HepG2 (cell line): Measurements from ENCODE around the gene TNPO3. TPM values are rescaled to one million over a fixed set of nuclear protein-coding genes. Genes with fewer than 3 reads are reported as not detected.

ENCODE experiments used
- ATAC-seq: fragments of 200-7000 bp; cut with Tn5 transposase; 3 replicates; pipeline ENCODE4 v1.9.1; 2020; ENCODE audit warnings: mild to moderate bottlenecking, moderate library complexity
- BruUV-seq: library from RNA; stranded (reverse); fragments of 400-500 nt; replicated peaks from 2 replicates; lab custom pipeline; 2021; lab: Mats Ljungman, UMichigan
- CTCF ChIA-PET: fragments of 300-600 bp; formaldehyde crosslinking; extraction: SDS; loops from one replicate; lab custom pipeline; 2021; ENCODE audit warnings: low total read pairs, inconsistent platforms, low intra/inter-chr PET ratio; lab: Yijun Ruan, JAX
- POLR2A ChIA-PET: fragments of 350-600 bp; sonication (Branson Sonifier 250); formaldehyde crosslinking; loops from one replicate; lab custom pipeline; 2020; ENCODE audit warnings: antibody characterized with exemption, inconsistent platforms; lab: Yijun Ruan, JAX
- DNase-seq: peaks from one replicate; pipeline ENCODE4 v3.0.0-alpha.2; 2015; ENCODE audit warnings: low spot score
- FAIRE-seq: peaks from 3 replicates; lab custom pipeline; 2011; peaks lifted over from hg19 to GRCh38; lab: Jason Lieb, UNC
- H2AFZ ChIP-seq: one replicate; pipeline ENCODE4 v1.6.1; 2011; ENCODE audit warnings: low read length, inconsistent platforms
- H3K27ac ChIP-seq: fragments of 300-600 bp; 3 replicates; pipeline ENCODE4 v1.8.0; 2011; ENCODE audit warnings: mixed run types, mild to moderate bottlenecking, mixed read lengths, low read length, inconsistent platforms; ENCODE audit not compliant: insufficient read depth; ENCODE audit errors: extremely low read length
- H3K27me3 ChIP-seq, 2 experiments: fragments of 200-600 bp in 1 of 2; 2 replicates in 1 of 2; 3 replicates in 1 of 2; pipeline versions ENCODE4 v1.6.0 to v1.8.0; 2011; ENCODE audit warnings: low read length in 2 of 2, mild to moderate bottlenecking in 2 of 2, moderate library complexity in 2 of 2, inconsistent platforms in 1 of 2; ENCODE audit not compliant: insufficient read depth in 2 of 2, control insufficient read depth in 1 of 2
- H3K36me3 ChIP-seq, 2 experiments: fragments of 200-600 bp in 1 of 2; replicated peaks in 1 of 2; 2 replicates in 1 of 2; 3 replicates in 1 of 2; pipeline versions ENCODE4 v1.5.1 to v1.8.0; 2011; ENCODE audit warnings: low read length in 2 of 2, inconsistent platforms in 1 of 2; ENCODE audit not compliant: insufficient read depth in 2 of 2, control insufficient read depth in 1 of 2
- H3K4me1 ChIP-seq: 2 replicates; pipeline ENCODE4 v1.5.1; 2012; ENCODE audit warnings: low read length, inconsistent platforms; ENCODE audit not compliant: insufficient read depth
- H3K4me2 ChIP-seq: 2 replicates; pipeline ENCODE4 v1.6.0; 2011; ENCODE audit warnings: low read depth, low read length, inconsistent platforms
- H3K4me3 ChIP-seq, 3 experiments: fragments of 200-600 bp in 1 of 3; sonication (generic), shearing (Covaris generic) in 1 of 3; replicated peaks in 1 of 3; 2 replicates each; pipeline ENCODE4 v1.5.1; 2011 to 2016; ENCODE audit warnings: low read length in 3 of 3, inconsistent platforms in 2 of 3, low read depth in 2 of 3, mild to moderate bottlenecking in 2 of 3, control low read depth in 1 of 3, mixed read lengths in 1 of 3; ENCODE audit not compliant: insufficient read depth in 1 of 3
- H3K79me2 ChIP-seq: one replicate; pipeline ENCODE4 v1.6.1; 2011; ENCODE audit warnings: low read length, inconsistent platforms; ENCODE audit not compliant: insufficient read depth
- H3K9ac ChIP-seq: 2 replicates; pipeline ENCODE4 v1.6.0; 2011; ENCODE audit warnings: mild to moderate bottlenecking, low read depth, low read length, inconsistent platforms; ENCODE audit not compliant: insufficient read depth
- H3K9me3 ChIP-seq: 2 replicates; pipeline ENCODE4 v1.5.1; 2012; ENCODE audit warnings: mild to moderate bottlenecking, low read length
- H4K20me1 ChIP-seq: 2 replicates; pipeline ENCODE4 v1.6.0; 2011; ENCODE audit warnings: inconsistent platforms, mild to moderate bottlenecking, low read length, moderate library complexity; ENCODE audit not compliant: insufficient read depth
- CEBPB ChIP-seq: IDR thresholded peaks from 2 replicates; pipeline ENCODE4 v1.6.1; 2011; ENCODE audit warnings: low read depth, low read length, improper control_type of control experiment, borderline replicate concordance
- FOXM1 ChIP-seq: sonication (generic); formaldehyde crosslinking; IDR thresholded peaks from 2 replicates; pipeline ENCODE4 v1.5.0; 2020; ENCODE audit warnings: missing genetic modification reagents
- ZNF24 ChIP-seq: fragments of 450-650 bp; IDR thresholded peaks from 2 replicates; pipeline ENCODE4 v1.6.1; 2017; ENCODE audit warnings: antibody characterized with exemption, mild to moderate bottlenecking
- ZNF383 ChIP-seq: sonication (generic); formaldehyde crosslinking; IDR thresholded peaks from 2 replicates; pipeline ENCODE4 v1.4.0; 2020; ENCODE audit warnings: missing genetic modification reagents, mild to moderate bottlenecking, borderline replicate concordance
- ZNF644 ChIP-seq: IDR thresholded peaks from 2 replicates; pipeline ENCODE4 v1.6.1; 2016; ENCODE audit warnings: low read depth
- WGBS: methylation state at CpG from one replicate; pipeline ENCODE4 v1.1.6; 2017; ENCODE audit warnings: low lambda C conversion rate; 5-methylcytosine and 5-hydroxymethylcytosine counted together
- in situ Hi-C: cut with HindIII; loops from 2 replicates; pipeline ENCODE4 v1.10.0; 2017; ENCODE audit warnings: low pct_unique_long_range_greater_than_20kb; ENCODE audit not compliant: extremely low pct_ligation_motif_present
- intact Hi-C: fragments of 100-400 bp; cut with micrococcal nuclease; formaldehyde crosslinking; loops from one replicate; pipeline ENCODE4 v1.10.0; 2022; ENCODE audit not compliant: unreplicated experiment
- polyA plus RNA-seq, 8 experiments: library from polyadenylated mRNA; depleted of rRNA in 3 of 8; stranded (reverse) in 7 of 8; unstranded in 1 of 8; fragments of >200 nt; fragmentation: Illumina TruSeq in 4 of 8; extraction: Trizol in 4 of 8; gene quantifications; 2 replicates each; pipeline versions ENCODE4 v1.2.1 to v1.2.3, GENCODE V29; 2011 to 2016; ENCODE audit warnings: low read depth in 4 of 8, missing spikeins in 1 of 8, mixed read lengths in 1 of 8; ENCODE audit not compliant: insufficient read depth in 1 of 8
- total RNA-seq, 5 experiments: library from RNA; depleted of rRNA; stranded (reverse); fragments of >200 nt; fragmentation: Illumina TruSeq; extraction: Trizol; gene quantifications; 2 replicates each; pipeline ENCODE4 v1.2.3, GENCODE V29; 2016; ENCODE audit warnings: low read depth in 1 of 5
- TF ChIP-seq, protein P1 (sequence below): sonication (generic); formaldehyde crosslinking; IDR thresholded peaks from 2 replicates; pipeline ENCODE4 v1.8.1; 2022; ENCODE audit warnings: mild to moderate bottlenecking, missing genetic modification reagents

TNPO3 gene
- total and polyA plus RNA-seq, 2 of the 13 experiments (the other 11 are each of a cell fraction or from before 2014, with no cell fraction given), result 23.8 to 44.6 TPM

DNA sequence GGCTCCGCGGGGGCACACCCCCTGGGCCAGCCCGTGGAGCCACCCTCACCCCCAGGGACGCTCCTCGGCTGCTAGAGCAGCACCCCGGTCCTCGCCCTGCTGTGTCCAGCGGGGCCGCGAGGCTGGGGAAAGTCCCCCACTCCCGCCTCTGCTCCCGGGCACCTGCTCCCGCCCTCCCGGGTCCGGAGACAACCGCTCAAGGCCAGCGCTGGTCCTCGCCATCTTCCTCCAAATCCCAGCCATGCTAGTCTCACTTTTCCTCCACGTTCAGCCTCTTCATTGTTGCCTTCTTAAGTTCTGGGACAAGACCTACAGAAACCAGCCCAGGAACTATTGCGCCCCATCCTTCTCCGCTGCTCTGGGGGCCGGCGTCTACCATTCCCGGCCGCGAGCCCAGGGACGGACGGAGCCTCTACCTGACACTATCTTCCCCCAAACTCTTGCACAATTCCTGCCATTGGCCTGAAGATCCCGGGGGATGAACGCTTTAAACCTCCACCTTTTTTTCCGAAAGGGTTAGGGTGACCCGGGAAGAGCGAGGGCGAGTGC is 139.6 kb downstream of the TNPO3 start:
- Histone ChIP-seq H3K27ac (no peak overlapping the region), H3K4me2 (no peak overlapping the region), H4K20me1 (no peaks in the 10 kb centered on the region), H3K9me3 (no peaks in the 10 kb centered on the region), H2AFZ (no peak overlapping the region), H3K79me2 (no peaks in the 10 kb centered on the region), H3K4me1 (peaks cover 12% of the 10 kb centered on the region), H3K36me3 (no peaks in the 10 kb centered on the region), H3K27me3 (peaks cover 2 to 46% of the 10 kb centered on the region in 2 experiments; a peak in 4 of 5 replicates), H3K9ac (no peak overlapping the region), H3K4me3 (no peak overlapping the region)
- in situ Hi-C loops, result no loop called here
- ChIA-PET CTCF (no interaction called here), POLR2A (no interaction called here)
- WGBS, result 52% methylated on average over 23 of the region's 34 CpGs
- intact Hi-C loops, result no loop called here
- no peak for TF ChIP-seq ZNF383
- TF ChIP-seq CEBPB, result peak; percentile 45; the same call in 1 of the 2 replicates
- DNase-seq (no peak), FAIRE-seq (no peak), ATAC-seq (no peak)
- no TSS peak for BruUV-seq

DNA sequence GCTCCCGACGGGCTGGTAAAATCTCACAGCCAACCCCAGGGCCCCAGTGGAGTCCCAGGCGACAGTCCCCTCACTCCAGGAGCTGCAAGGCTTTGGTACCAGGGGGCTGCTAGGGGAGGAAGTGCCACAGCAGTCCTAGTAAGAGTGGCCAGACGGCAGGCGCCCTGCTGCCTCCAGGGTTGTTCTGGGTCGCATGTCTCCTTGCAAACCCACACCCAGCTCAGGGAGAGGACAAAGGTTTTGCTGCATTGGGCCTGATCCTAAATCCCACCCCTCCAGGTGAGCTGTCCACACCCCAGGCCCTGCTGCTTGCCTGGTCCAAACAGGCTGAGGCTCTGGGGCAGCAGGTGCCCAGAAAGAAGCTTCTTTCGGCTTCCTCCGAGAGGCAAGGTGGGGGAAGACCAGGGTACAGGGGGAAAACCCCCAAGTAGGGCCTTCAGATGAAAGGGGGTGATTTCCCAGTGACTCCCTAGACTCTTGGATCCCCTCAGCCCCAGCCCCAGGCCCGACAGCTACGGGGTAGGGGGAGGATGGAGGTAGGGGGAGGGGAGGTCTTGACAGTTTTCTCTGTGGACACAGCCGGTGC is 140.3 kb downstream of the TNPO3 start:
- no TSS peak for BruUV-seq
- POLR2A ChIA-PET, result no interaction called here
- Histone ChIP-seq H3K9ac (no peak overlapping the region), H3K4me1 (peaks cover 19% of the 10 kb centered on the region), H3K79me2 (no peaks in the 10 kb centered on the region), H3K27me3 (peaks cover 2 to 46% of the 10 kb centered on the region in 2 experiments; a peak in 4 of 5 replicates), H3K36me3 (no peaks in the 10 kb centered on the region), H3K4me3 (no peak overlapping the region), H2AFZ (no peak overlapping the region), H3K9me3 (no peaks in the 10 kb centered on the region), H3K4me2 (no peak overlapping the region), H4K20me1 (no peaks in the 10 kb centered on the region), H3K27ac (no peak overlapping the region)
- DNase-seq (no peak), FAIRE-seq (no peak), ATAC-seq (peak; percentile 66)
- CTCF ChIA-PET, result no interaction called here
- WGBS, result 10% methylated on average over 6 of the region's 11 CpGs
- in situ Hi-C loops, result no loop called here
- intact Hi-C loops, result no loop called here
- TF ChIP-seq ZNF644 (CRISPR knock-in tag) (no peak), ZNF24 (no peak), FOXM1 (no peak)
- TF ChIP-seq, protein P1, sequence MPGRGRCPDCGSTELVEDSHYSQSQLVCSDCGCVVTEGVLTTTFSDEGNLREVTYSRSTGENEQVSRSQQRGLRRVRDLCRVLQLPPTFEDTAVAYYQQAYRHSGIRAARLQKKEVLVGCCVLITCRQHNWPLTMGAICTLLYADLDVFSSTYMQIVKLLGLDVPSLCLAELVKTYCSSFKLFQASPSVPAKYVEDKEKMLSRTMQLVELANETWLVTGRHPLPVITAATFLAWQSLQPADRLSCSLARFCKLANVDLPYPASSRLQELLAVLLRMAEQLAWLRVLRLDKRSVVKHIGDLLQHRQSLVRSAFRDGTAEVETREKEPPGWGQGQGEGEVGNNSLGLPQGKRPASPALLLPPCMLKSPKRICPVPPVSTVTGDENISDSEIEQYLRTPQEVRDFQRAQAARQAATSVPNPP (CRISPR knock-in tag), result no peak
